NCI-H2196 (cell line): ENCODE measurements around the gene GTF2IRD2.
"Not testable (repeated sequence)": the region's sequence is repeated elsewhere in the genome, so short reads cannot be mapped to it uniquely, and the experiment has no call there.

Experiments used
- DNase-seq: peaks from one replicate; lab custom pipeline; 2025; ENCODE audit not compliant: unreplicated experiment; lab: John Stamatoyannopoulos, UW

Gene GTF2IRD2

DNA sequence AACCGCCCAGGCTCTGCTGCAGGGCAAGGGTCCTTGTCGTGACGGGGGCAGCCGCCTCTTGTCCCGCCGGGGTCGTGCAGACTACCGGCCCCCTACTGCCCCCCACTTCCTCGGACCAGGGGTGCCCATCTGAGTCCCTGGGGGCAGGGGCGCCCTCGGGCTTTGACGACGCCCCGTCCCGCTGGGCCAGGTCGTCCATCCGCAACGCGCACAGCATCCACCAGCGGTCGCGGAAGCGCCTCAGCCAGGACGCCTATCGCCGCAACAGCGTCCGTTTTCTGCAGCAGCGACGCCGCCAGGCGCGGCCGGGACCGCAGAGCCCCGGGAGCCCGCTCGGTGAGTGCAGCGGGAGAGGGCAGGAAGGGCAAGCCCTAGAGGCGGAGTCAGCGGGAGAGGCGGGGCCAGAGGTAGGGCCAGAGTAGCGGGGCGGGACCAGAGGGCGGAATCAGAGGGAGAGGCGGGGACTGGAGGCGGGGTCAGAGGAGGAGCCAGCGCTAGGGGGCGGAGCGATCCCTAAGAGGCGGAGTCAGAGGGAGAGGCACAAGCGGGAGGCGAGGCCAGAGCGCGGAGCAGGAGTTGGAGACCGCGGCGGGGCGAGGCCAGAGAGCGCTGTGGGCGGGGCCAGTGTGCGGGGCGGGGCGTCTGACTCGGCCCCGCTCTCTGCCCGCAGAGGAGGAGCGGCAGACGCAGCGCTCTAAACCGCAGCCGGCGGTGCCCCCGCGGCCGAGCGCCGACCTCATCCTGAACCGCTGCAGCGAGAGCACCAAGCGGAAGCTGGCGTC lies 62.8 kb downstream of the GTF2IRD2 start:
- DNase-seq = peak; percentile 79

DNA sequence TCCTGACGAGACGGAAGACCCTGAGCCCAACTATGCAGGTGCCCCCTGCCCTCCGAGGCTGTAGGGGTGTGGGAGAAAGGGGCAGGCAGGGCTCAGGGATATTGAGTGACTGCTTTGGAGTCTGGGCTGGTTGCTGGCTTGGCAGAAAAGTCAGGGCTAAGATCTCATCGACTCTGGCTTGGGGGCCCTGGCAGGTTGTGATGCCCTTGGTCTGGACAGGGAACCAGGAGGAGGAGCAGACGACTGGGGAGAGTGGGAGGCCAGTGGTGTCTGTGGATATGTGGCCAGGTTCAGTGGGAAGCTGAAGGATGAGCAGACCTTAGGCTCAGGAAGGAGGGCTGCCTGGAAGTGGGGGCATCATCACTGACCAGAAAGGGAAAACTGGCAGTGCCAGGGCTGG lies 67.8 kb downstream of the GTF2IRD2 start:
- not testable (repeated sequence) for DNase-seq

- DNase-seq = not testable (repeated sequence)
These were observed 69.7 kb downstream of the GTF2IRD2 start for GRCh38 chr7:74781746-74782145.

- not testable (repeated sequence) for DNase-seq
These were observed 72.4 kb downstream of the GTF2IRD2 start for GRCh38 chr7:74779053-74779452.

- not testable (repeated sequence) for DNase-seq
These were observed 76.3 kb downstream of the GTF2IRD2 start for GRCh38 chr7:74775111-74775510.

DNA sequence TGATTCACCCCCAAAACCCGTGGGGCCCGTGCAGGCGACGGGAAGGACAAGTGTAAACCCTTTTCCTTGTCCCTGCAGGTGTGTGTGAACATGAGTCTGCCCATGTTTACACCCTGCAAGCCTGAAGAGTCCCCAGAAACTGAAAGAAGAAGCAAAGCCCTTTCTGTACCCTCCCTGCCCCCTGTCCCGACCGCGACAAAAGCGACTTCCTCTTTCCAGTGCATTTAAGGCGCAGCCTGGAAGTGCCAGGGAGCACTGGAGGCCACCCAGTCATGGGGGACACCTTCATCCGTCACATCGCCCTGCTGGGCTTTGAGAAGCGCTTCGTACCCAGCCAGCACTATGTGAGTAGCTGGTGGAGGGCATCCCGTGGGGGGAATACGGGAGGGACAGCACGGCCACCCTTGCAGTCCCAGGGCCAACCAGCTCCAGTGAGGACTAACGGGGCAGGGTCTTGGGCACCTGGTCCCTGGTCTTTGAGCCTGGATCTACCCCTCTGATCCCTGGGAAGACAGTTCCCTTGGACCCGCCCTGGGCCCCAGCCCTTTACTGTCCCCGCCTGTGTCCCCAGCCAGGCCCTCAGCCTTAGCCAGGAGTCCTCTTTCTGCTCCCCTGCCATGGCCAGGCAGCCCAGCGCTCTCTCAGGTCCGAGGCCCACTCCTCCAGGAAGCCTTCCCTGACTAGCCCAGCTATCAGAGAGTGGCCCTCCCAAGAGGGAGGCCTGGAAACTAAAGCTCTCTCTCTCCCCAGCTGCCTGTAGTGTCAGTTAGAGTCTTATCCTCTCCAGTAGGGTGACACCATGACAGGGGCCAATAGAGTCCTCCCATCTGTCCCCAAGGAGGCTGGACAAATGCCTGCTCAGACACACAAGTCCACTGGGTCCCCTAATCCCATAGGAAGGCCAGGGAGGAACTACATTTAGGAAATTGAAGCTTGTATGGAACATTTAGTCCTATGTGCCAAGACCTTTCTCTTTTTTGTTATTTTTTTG lies 77.3 kb downstream of the GTF2IRD2 start, which contains the start of gene NCF1:
NCF1 (plus strand) TSS at position 252 of the 991 bp plus-strand sequence; CDS start at position 273, 21 bp downstream.
- not testable (repeated sequence) for DNase-seq

- not testable (repeated sequence) for DNase-seq
These were observed 79.3 kb downstream of the GTF2IRD2 start for GRCh38 chr7:74772093-74772492.

DNA sequence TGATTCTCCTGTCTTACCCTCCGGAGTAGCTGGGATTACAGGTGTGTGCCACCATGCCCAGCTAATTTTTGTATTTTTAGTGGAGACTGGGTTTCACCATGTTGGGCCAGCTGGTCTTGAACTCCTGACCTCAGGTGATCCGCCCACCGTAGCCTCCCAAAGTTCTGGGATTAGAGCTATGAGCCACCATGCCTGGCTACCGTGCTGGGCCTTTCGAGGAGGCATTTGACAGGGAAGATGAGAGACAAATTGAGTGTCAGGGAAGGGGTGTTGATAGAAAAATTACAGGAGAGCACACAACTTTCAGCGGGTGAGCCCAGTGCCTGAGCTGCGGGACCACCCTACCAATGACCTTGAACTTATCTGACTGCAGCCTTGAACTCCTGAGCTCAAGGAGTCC lies 81.3 kb downstream of the GTF2IRD2 start:
- not testable (repeated sequence) for DNase-seq

GRCh38 chr7:74766991-74767390 lies 84.4 kb downstream of the GTF2IRD2 start:
- DNase-seq = not testable (repeated sequence)

DNA sequence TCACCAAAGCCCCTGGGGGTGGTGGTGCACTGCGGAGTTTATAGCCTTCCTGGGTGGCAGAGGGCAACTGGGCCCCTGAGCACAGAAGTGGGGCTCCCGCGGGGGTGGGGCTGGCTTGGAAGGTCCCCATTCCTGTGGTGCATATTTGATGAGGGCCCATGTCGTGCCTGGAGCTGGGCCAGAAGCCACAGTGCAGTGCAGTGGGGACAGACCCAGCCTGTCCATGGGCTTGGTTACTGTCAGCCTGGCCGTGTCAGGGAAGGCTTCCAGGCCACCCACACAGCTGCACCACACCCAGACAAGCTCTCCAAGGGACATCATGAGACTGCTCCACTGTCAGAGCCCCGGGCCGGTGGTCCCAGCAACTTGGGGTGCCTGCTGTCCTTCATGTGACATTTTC lies 84.9 kb downstream of the GTF2IRD2 start:
- not testable (repeated sequence) for DNase-seq

- DNase-seq = not testable (repeated sequence)
These were observed 86.0 kb downstream of the GTF2IRD2 start for GRCh38 chr7:74765205-74765918.

DNA sequence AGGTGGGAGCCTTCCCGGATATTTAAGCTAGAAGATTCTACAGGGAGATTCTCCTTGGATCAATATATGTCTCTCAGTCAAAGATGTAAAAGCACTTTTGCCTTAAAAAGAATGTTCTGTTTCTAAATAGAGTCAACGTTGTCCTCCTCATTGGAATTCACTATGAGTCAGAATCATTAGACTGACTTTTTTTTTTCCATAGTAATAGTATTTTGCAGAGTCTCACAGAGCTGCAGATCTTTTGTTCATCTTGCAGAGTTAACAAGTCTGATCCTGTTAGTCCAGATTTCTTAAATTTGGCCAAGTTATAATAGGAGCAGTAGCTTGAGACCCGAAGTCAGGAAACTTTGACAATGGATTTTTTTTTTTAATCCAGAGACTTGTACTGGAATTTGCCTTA lies 92.4 kb downstream of the GTF2IRD2 start:
- not testable (repeated sequence) for DNase-seq

- not testable (repeated sequence) for DNase-seq
These were observed 93.1 kb downstream of the GTF2IRD2 start for GRCh38 chr7:74758268-74758667.

DNA sequence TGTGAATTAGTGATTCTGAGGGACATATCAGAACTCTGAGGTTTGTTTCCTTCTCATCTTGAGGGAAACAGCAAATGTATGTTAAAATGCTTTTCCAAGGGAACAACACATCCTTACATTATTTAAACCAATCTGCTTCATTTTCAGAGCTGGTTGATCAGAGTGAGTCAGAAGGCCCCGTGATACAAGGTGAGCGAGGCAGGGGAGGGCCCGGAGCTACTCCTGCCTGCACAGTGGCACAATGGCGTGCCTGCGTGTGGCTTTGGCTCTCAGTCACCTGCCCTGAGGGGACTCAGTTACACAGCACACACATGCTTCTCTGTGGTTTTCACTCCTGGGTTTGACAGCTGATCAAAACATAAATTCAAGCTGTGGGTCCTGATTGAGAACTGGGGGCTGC lies 94.7 kb downstream of the GTF2IRD2 start:
- DNase-seq = not testable (repeated sequence)

- DNase-seq = not testable (repeated sequence)
These were observed 97.4 kb downstream of the GTF2IRD2 start for GRCh38 chr7:74753921-74754482.
